Right cardiac atrium (tissue), 5 donors: Measurements from ENCODE around the gene BICRA. TPM values are rescaled to one million over a fixed set of nuclear protein-coding genes. Genes with fewer than 3 reads are reported as not detected.
A peak's percentile ranks its signal among the peaks of the same experiment; 100 is the strongest.

Experiments used
- ATAC-seq, 2 donors: fragments of 200-7000 bp; cut with Tn5 transposase; one replicate each; pipeline versions ENCODE4 v1.8.0 to v1.9.1; 2020; ENCODE audit warnings: moderate library complexity in 2 of 2, mild to moderate bottlenecking in 1 of 2
- DNase-seq, 3 donors: peaks; one replicate each; pipeline ENCODE4 v3.0.0-alpha.2; 2020
- H3K27ac ChIP-seq: one replicate; pipeline ENCODE4 v1.5.1; 2013; ENCODE audit warnings: mild to moderate bottlenecking, low read length, control low read depth, moderate library complexity
- H3K27me3 ChIP-seq: one replicate; pipeline ENCODE4 v1.6.1; 2013; ENCODE audit not compliant: control insufficient read depth, insufficient read depth
- H3K4me1 ChIP-seq: one replicate; pipeline ENCODE4 v1.6.1; 2013; ENCODE audit warnings: low read length; ENCODE audit not compliant: control insufficient read depth, insufficient read depth
- H3K4me3 ChIP-seq: one replicate; pipeline ENCODE4 v1.5.1; 2013; ENCODE audit warnings: low read length, control low read depth
- H3K9me3 ChIP-seq: one replicate; pipeline ENCODE4 v1.6.1; 2013; ENCODE audit warnings: low read length; ENCODE audit not compliant: control insufficient read depth
- WGBS: extraction: QIAGEN DNeasy Blood & Tissue Kit; methylation state at CpG from one replicate; pipeline ENCODE4 v1.1.7; 2013; 5-methylcytosine and 5-hydroxymethylcytosine counted together
- intact Hi-C, 4 donors: fragments of 100-400 bp; cut with DNase I; formaldehyde crosslinking; loops; one replicate each; pipeline versions ENCODE4 v1.11.0 to v1.14.0; 2022 to 2023
- long read RNA-seq, 4 donors: library from polyadenylated mRNA; unstranded; transcript quantifications; one replicate each; pipeline ENCODE4 v2.0.0, GENCODE V29; 2020 to 2021
- polyA plus RNA-seq: library from polyadenylated mRNA; stranded (reverse); fragments of 200-250 nt; gene quantifications from one replicate; pipeline ENCODE4 v1.2.3, GENCODE V29; 2013
- total RNA-seq, 4 donors: library from RNA; stranded (reverse); fragmentation: NEBNext Ultra II Directional; extraction: Animal tissue kit (Norgen Biotek cat#: 25700); gene quantifications; one replicate each; pipeline ENCODE4 v1.2.1, GENCODE V29; 2021
- donor health status: healthy with polysubstance abuse.
- donor health status: DM: no; HTN: yes; CAD: no.
- donor health status: DM: no; HTN: no; CAD: no.
- donor health status: DM: no; HTN: yes; CAD: no; lungs with severe emphysema.
- donor health status: DM: yes; HTN: yes; CAD: no.

Gene BICRA
- total RNA-seq (10 to 100 TPM in 2 of 4 donors, 1 to 10 TPM in 2; 9.7 to 13.6 (median 11.0) TPM), polyA plus RNA-seq (9.2 TPM)
- long read RNA-seq, donor 1, transcript BICRA-203 (1 exons, 3,312 nt), result major isoform, 7 of 13 reads
- long read RNA-seq, donor 1, partial matches to known transcripts, result 1 of 13 reads
- long read RNA-seq, donor 1, other reads (novel, unspliced or antisense), result 4 of 13 reads
- long read RNA-seq, donor 2, partial matches to known transcripts, result 0 of 2 reads
- long read RNA-seq, donor 2, other reads (novel, unspliced or antisense), result 0 of 2 reads
- long read RNA-seq, donor 3, partial matches to known transcripts, result 0 of 3 reads
- long read RNA-seq, donor 3, other reads (novel, unspliced or antisense), result 1 of 3 reads
- long read RNA-seq, donor 4, transcript BICRA-203 (1 exons, 3,312 nt), result major isoform, 5 of 6 reads
- long read RNA-seq, donor 4, partial matches to known transcripts, result 1 of 6 reads
- long read RNA-seq, donor 4, other reads (novel, unspliced or antisense), result 0 of 6 reads

GRCh38 chr19:47608969-47609905 is at the start of gene BICRA:
Gene BICRA (plus strand): TSS chr19:47609134. CDS start chr19:47673575, 64,441 bp downstream.
- DNase-seq, result peak; percentile 85 to 95 (median 94)
- WGBS, result under 1% methylated on average over 91 of the region's 94 CpGs
- Histone ChIP-seq H3K4me1 (no peaks in the 10 kb centered on the region), H3K9me3 (no peaks in the 10 kb centered on the region), H3K27ac (peak within 1 kb of the TSS; percentile 88), H3K4me3 (peak within 1 kb of the TSS; percentile 57), H3K27me3 (no peaks in the 10 kb centered on the region)
- intact Hi-C loops, result loop anchor here in 3 of 4 donors (5.0 to 10.0 kb wide), 4 partner anchors 56 to 94 kb away; partner anchors contain the start of gene NAPA (in 2 of the 3)
- peak; percentile 62 to 65 for ATAC-seq

- Histone ChIP-seq H3K27ac (no peak overlapping the region), H3K9me3 (no peaks in the 10 kb centered on the region), H3K4me1 (no peaks in the 10 kb centered on the region), H3K4me3 (no peak overlapping the region), H3K27me3 (no peaks in the 10 kb centered on the region)
- ATAC-seq, result no peak
- no peak for DNase-seq
- intact Hi-C loops, result no loop called here
- 95% methylated on average over 2 of the region's 2 CpGs for WGBS
These were observed 47.9 kb upstream of the BICRA start for GRCh38 chr19:47560999-47561398.

GRCh38 chr19:47561440-47562057 is 47.4 kb upstream of the BICRA start:
- Histone ChIP-seq H3K4me1 (no peaks in the 10 kb centered on the region), H3K27me3 (no peaks in the 10 kb centered on the region), H3K9me3 (no peaks in the 10 kb centered on the region), H3K27ac (no peak overlapping the region), H3K4me3 (no peak overlapping the region)
- 94% methylated on average over 7 of the region's 7 CpGs for WGBS
- ATAC-seq (no peak), DNase-seq (no peak)
- intact Hi-C loops, result no loop called here

- Histone ChIP-seq H3K4me1 (no peaks in the 10 kb centered on the region), H3K27ac (no peak overlapping the region), H3K27me3 (no peaks in the 10 kb centered on the region), H3K9me3 (no peaks in the 10 kb centered on the region), H3K4me3 (no peak overlapping the region)
- intact Hi-C loops, result no loop called here
- ATAC-seq (peak in 1 of 2 donors; percentile 38), DNase-seq (no peak)
- 86% methylated on average over 3 of the region's 3 CpGs for WGBS
These were observed 44.9 kb upstream of the BICRA start for GRCh38 chr19:47564081-47564480.

GRCh38 chr19:47569331-47569730 is 39.6 kb upstream of the BICRA start:
- H3K4me3 ChIP-seq, result no peak overlapping the region
- peaks cover 2% of the 10 kb centered on the region for H3K4me1 ChIP-seq
- intact Hi-C loops, result no loop called here
- ATAC-seq (no peak), DNase-seq (no peak)
- H3K27ac ChIP-seq, result no peak overlapping the region
- no peaks in the 10 kb centered on the region for H3K9me3 ChIP-seq
- H3K27me3 ChIP-seq, result no peaks in the 10 kb centered on the region
- whole genome bisulfite sequencing, result 80% methylated on average over 9 of the region's 9 CpGs

GRCh38 chr19:47572635-47573034 is 36.3 kb upstream of the BICRA start:
- no peak for ATAC-seq
- peak overlapping the region; percentile 60 for H3K4me3 ChIP-seq
- DNase-seq, result peak in 1 of 3 donors; percentile 60
- H3K27ac ChIP-seq, result no peak overlapping the region
- WGBS, result 65% methylated on average over 22 of the region's 22 CpGs
- no peaks in the 10 kb centered on the region for H3K9me3 ChIP-seq
- intact Hi-C loops, result no loop called here
- peaks cover 2% of the 10 kb centered on the region for H3K4me1 ChIP-seq
- no peaks in the 10 kb centered on the region for H3K27me3 ChIP-seq

- H3K4me3 ChIP-seq, result peak within 1 kb of the TSS; percentile 60
- H3K4me1 ChIP-seq, result peaks cover 2% of the 10 kb centered on the region
- DNase-seq, result peak; percentile 75 to 91 (median 90)
- no peak within 1 kb of the TSS for H3K27ac ChIP-seq
- ATAC-seq, result peak; percentile 92
- intact Hi-C loops, result no loop called here
- no peaks in the 10 kb centered on the region for H3K9me3 ChIP-seq
- no peaks in the 10 kb centered on the region for H3K27me3 ChIP-seq
- WGBS, result 14% methylated on average over 89 of the region's 89 CpGs
These were observed 35.6 kb upstream of the BICRA start, which contains the start of gene ZNF541 for GRCh38 chr19:47573071-47574026. Gene ZNF541 (minus strand): TSS chr19:47573148. CDS start chr19:47555856, 17,292 bp downstream.

- no peak for ATAC-seq
- Histone ChIP-seq H3K9me3 (no peaks in the 10 kb centered on the region), H3K27me3 (no peaks in the 10 kb centered on the region), H3K4me1 (no peaks in the 10 kb centered on the region), H3K27ac (no peak overlapping the region), H3K4me3 (no peak overlapping the region)
- intact Hi-C loops, result no loop called here
- 92% methylated on average over 3 of the region's 3 CpGs for WGBS
- DNase-seq, result no peak
These were observed 28.5 kb upstream of the BICRA start for GRCh38 chr19:47580397-47580796.

GRCh38 chr19:47581605-47582319 is 27.2 kb upstream of the BICRA start:
- Histone ChIP-seq H3K4me1 (no peaks in the 10 kb centered on the region), H3K9me3 (no peaks in the 10 kb centered on the region), H3K27me3 (no peaks in the 10 kb centered on the region), H3K27ac (no peak overlapping the region), H3K4me3 (no peak overlapping the region)
- whole genome bisulfite sequencing, result 56% methylated on average over 6 of the region's 6 CpGs
- DNase-seq, result no peak
- no peak for ATAC-seq
- intact Hi-C loops, result no loop called here
